ENCODE results near the gene TRIM28. TPM values are rescaled to one million over a fixed set of nuclear protein-coding genes. Genes with fewer than 3 reads are reported as not detected.

Gene TRIM28
- total RNA-seq, 6 donors from 2014 or later = 197 to 283 (median 213) TPM

DNA sequence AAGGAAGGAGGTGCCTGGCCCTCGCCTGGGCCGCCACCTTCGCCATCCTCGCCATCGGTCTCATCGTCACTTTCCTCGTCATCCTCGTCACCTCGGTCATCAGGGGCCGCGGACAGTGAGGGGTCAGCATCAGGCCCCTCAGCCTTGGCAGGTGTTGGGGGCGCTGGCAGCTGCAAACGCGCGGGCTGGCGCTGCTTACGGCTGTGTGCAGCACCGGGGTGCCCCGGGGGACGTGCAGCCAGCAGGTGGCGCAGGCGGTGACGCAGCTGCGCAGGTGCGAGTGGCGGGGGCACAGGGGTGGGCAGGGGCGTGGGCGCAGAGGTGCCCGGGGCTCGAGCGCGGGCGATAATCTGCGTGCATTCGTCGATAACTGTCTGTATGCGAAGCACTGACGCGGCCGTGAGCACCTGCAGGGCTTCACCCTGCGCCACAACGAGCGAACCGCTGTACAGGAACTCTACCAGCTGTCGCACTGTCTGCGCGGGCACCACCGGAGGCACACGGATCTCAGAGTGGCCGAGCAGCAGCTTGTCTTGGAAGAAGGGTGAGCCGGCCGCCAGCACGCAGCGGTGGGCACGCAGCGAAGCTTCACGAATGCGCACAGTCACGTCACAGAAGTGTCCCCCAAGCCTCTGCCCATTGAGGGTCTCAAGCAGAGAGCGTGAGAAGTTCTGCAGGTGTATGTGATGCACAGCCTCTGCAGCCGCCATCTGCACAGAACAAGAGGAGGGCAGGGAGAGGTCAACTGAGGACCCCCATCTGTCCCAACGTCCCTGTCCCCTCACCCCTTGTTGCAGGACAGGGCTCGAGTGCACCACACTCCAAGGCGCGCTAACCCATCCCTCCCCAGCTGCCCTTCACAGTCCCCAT is 26.7 kb upstream of the TRIM28 start:
- H3K4me3 ChIP-seq = no peak overlapping the region
- TF ChIP-seq, protein P1, sequence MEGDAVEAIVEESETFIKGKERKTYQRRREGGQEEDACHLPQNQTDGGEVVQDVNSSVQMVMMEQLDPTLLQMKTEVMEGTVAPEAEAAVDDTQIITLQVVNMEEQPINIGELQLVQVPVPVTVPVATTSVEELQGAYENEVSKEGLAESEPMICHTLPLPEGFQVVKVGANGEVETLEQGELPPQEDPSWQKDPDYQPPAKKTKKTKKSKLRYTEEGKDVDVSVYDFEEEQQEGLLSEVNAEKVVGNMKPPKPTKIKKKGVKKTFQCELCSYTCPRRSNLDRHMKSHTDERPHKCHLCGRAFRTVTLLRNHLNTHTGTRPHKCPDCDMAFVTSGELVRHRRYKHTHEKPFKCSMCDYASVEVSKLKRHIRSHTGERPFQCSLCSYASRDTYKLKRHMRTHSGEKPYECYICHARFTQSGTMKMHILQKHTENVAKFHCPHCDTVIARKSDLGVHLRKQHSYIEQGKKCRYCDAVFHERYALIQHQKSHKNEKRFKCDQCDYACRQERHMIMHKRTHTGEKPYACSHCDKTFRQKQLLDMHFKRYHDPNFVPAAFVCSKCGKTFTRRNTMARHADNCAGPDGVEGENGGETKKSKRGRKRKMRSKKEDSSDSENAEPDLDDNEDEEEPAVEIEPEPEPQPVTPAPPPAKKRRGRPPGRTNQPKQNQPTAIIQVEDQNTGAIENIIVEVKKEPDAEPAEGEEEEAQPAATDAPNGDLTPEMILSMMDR (IDR thresholded peaks at IDR 0.05) = no peak
- TF ChIP-seq POLR2AphosphoS5 (IDR thresholded peaks at IDR 0.05) (no peak), POLR2A (IDR thresholded peaks at IDR 0.05) (no peak), EP300 (IDR thresholded peaks at IDR 0.05) (no peak)
- H3K27me3 ChIP-seq = no peaks in the 10 kb centered on the region
- 92 to 94% methylated on average over 61 to 63 of the region's 65 CpGs for WGBS, 2 donors
- H3K27ac ChIP-seq = peak overlapping the region in 1 of 4 donors; percentile 97
- peaks cover 39 to 66% (median 50%) of the 10 kb centered on the region in 4 donors for H3K4me1 ChIP-seq
- peaks cover 7 to 32% (median 16%) of the 10 kb centered on the region in 4 donors for H3K36me3 ChIP-seq
- peak in 1 of 2 donors; percentile 87 for DNase-seq
- ATAC-seq (ENCODE audit: low FRiP score in 2 of 2) = no peak
- no peaks in the 10 kb centered on the region for H3K9me3 ChIP-seq

DNA sequence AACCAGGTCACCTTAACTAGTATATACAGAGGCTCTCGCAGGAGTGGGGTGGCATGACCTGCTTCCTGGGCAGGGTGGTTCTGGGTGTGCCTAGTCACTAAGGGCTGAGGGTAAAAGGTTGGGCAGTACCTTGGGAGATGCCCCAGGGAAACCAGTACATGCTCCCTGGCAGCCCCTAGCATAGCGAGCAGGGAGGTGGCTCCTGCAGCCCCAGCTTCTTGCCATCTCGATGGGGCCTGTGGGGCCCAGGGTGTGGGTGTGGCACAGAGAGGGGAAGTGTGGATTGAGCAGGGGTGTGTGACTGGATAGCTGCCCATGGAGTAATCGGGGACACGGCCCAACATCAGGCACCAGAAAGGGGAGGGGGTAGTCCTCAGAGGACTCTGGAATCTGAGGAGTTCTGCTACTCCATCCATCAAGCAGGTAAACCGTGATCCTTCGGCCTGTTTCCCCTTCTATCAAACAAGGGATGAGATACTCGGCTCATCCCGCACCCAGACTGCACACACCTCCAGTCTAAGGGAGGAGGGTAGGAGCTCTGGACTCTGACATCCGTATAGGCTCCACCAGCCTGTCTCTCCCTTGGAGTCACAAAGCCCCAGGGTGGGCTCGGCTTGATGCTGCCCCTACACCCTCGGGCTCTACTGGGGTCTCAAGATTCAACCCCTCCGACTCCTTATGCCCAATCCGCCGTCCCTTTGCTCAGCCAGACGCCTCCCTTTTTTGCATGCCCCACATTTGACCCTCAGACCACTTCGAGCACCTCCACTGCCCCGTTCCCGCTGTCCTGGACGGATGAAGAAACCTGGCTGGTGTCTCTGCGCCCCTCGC is 25.4 kb upstream of the TRIM28 start:
- no peak for ATAC-seq (ENCODE audit: low FRiP score in 2 of 2)
- Histone ChIP-seq H3K27me3 (no peaks in the 10 kb centered on the region), H3K4me3 (peak overlapping the region; percentile 86 to 99 (median 88)), H3K9me3 (no peaks in the 10 kb centered on the region), H3K4me1 (peaks cover 38 to 63% (median 47%) of the 10 kb centered on the region in 4 donors), H3K36me3 (peaks cover 7 to 27% (median 16%) of the 10 kb centered on the region in 4 donors), H3K27ac (peak overlapping the region; percentile 93 to 99 (median 96))
- TF ChIP-seq POLR2A (IDR thresholded peaks at IDR 0.05) (no peak), EP300 (IDR thresholded peaks at IDR 0.05) (no peak), POLR2AphosphoS5 (IDR thresholded peaks at IDR 0.05) (no peak)
- TF ChIP-seq, protein P1 (IDR thresholded peaks at IDR 0.05) = peak in 4 of 6 experiments; percentile 46 to 71 (median 57)
- 5 to 9% methylated on average over 13 to 22 of the region's 22 CpGs for WGBS, 2 donors
- no peak for DNase-seq

DNA sequence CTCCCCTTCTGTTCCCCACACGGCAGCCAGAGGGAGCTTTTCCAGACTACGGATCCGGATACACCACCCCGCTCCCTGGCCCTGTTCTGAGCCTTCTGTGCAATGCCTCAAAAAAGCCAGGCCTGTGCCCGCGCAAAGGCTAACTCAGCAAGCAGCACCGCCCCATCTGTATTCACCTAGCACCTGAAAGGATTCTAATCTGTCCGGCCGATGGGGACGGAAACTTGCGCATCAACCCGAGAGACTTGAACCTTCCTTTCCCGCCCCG is 24.8 kb upstream of the TRIM28 start:
- Histone ChIP-seq H3K27me3 (no peaks in the 10 kb centered on the region), H3K4me1 (peaks cover 33 to 57% (median 41%) of the 10 kb centered on the region in 4 donors), H3K9me3 (no peaks in the 10 kb centered on the region), H3K36me3 (peaks cover 7 to 27% (median 16%) of the 10 kb centered on the region in 4 donors), H3K27ac (peak overlapping the region; percentile 93 to 99 (median 96)), H3K4me3 (peak overlapping the region; percentile 86 to 99 (median 88))
- DNase-seq (peak in 1 of 2 donors; percentile 72), ATAC-seq (ENCODE audit: low FRiP score in 2 of 2) (peak; percentile 71 to 76)
- WGBS, 2 donors = 0 to 1% methylated on average over 4 to 10 of the region's 14 CpGs
- TF ChIP-seq POLR2AphosphoS5 (IDR thresholded peaks at IDR 0.05) = no peak
- TF ChIP-seq, protein P1 (IDR thresholded peaks at IDR 0.05) = peak in 2 of 6 experiments; percentile 48 to 65
- no peak for TF ChIP-seq EP300 (IDR thresholded peaks at IDR 0.05)
- TF ChIP-seq POLR2A (IDR thresholded peaks at IDR 0.05) = peak in 1 of 4 donors; percentile 33

DNA sequence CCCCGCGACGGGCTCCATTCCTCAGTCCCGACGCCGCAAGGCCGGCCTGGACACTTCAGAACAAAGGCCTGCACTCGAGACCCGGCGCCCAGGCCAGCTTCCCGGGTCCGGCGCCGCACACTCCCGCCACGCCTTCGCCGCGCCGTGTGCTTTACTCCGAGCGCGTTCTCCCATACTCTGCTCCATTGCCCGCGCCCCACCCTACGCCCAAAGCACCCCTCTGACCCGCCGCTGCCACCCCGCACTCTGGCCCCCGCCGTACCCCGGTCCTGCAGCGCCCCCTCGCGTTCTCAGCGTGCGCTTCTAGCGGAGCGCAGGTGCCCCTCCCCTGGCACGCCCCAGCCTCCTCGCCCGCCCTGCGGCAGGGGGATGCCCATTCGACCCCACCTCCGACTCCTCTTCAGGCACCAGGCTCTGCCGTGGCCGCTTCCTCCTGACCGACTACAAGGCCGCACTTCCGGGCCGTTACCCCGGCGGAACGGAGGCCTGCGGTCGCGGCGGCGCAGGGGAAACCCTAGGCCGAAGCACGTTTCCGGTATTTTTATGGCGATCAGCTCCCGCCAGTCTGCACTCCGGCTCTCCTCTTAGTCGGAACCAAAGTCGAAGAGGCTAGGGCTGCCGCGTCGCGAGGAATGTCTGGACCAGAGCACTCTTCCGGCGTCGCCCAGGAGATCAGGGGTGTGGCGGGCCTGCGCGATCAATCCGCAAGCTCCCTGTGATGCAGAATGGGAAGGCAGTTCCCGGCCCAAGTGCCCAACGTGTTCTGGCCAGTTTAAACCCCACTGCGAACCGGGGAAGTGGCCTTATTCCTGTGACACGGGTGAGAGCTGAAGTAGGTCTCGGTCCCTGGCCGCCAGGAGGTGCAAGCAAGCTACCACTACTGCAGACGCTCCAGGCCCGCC is 24.3 kb upstream of the TRIM28 start, which contains the start of gene ZBTB45:
Gene ZBTB45 (minus strand): TSS at position 456 of the 902 bp plus-strand sequence. CDS start 2,137 bp downstream, outside the sequence.
- ATAC-seq (ENCODE audit: low FRiP score in 2 of 2) (peak; percentile 94 to 95), DNase-seq (peak; percentile 93 to 96)
- WGBS, 2 donors = 1% methylated on average over 17 to 56 of the region's 87 CpGs
- peaks cover 7 to 26% (median 16%) of the 10 kb centered on the region in 4 donors for H3K36me3 ChIP-seq
- peaks cover 29 to 52% (median 36%) of the 10 kb centered on the region in 4 donors for H3K4me1 ChIP-seq
- H3K27ac ChIP-seq = peak within 1 kb of the TSS; percentile 93 to 99 (median 96)
- H3K27me3 ChIP-seq = no peaks in the 10 kb centered on the region
- TF ChIP-seq, protein P1 (IDR thresholded peaks at IDR 0.05) = peak; percentile 51 to 96 (median 93)
- peak; percentile 80 to 91 for TF ChIP-seq POLR2AphosphoS5 (IDR thresholded peaks at IDR 0.05)
- TF ChIP-seq EP300 (IDR thresholded peaks at IDR 0.05) = peak in 1 of 4 donors; percentile 53
- TF ChIP-seq POLR2A (IDR thresholded peaks at IDR 0.05) = peak; percentile 6 to 74 (median 52)
- H3K4me3 ChIP-seq = peak within 1 kb of the TSS; percentile 86 to 99 (median 88)
- H3K9me3 ChIP-seq = no peaks in the 10 kb centered on the region
